ENCODE data around the gene TEDC2. TPM values are rescaled to one million over a fixed set of nuclear protein-coding genes. Genes with fewer than 3 reads are reported as not detected.

The TEDC2 gene
- total RNA-seq, 4 donors from 2014 or later = 1.8 to 7.0 TPM; not detected in 2

DNA sequence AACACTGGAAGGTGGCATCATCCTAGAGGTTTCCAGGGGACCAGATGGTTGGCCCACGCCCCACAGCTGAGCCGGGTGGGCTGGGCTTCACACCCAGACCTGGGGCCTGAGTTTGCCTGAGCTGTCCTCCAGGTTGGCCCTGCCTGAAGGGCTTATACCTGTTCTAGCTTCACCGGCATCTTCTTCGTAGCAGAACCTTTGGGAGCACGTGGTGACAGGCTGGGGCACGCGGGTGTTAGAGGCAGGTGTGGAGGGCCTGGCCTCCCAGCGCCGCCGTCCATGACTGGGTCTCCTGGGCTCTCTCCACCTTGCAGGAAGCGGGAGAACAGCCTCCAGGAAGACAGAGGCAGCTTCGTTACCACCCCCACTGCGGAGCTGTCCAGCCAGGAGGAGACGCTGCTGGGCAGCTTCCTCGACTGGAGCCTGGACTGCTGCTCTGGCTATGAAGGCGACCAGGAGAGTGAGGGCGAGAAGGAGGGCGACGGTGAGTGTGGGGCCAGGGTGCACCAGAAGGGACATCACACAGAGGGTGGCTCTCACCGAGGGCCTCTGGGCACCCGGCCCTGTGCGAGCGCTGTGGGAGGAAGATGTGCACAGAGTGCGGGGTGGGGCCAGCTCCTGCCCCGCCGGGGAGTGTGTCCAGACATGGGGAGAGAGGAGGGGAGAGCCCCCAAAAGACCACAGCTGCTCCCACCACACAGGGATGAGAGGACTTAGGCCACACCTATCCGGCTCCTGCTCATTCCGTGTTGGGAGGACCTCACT, 4.6 kb upstream of the TEDC2 start:
- TF ChIP-seq, protein P1, sequence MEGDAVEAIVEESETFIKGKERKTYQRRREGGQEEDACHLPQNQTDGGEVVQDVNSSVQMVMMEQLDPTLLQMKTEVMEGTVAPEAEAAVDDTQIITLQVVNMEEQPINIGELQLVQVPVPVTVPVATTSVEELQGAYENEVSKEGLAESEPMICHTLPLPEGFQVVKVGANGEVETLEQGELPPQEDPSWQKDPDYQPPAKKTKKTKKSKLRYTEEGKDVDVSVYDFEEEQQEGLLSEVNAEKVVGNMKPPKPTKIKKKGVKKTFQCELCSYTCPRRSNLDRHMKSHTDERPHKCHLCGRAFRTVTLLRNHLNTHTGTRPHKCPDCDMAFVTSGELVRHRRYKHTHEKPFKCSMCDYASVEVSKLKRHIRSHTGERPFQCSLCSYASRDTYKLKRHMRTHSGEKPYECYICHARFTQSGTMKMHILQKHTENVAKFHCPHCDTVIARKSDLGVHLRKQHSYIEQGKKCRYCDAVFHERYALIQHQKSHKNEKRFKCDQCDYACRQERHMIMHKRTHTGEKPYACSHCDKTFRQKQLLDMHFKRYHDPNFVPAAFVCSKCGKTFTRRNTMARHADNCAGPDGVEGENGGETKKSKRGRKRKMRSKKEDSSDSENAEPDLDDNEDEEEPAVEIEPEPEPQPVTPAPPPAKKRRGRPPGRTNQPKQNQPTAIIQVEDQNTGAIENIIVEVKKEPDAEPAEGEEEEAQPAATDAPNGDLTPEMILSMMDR (IDR thresholded peaks at IDR 0.05) = no peak
- TF ChIP-seq POLR2A (IDR thresholded peaks at IDR 0.05) = no peak
- intact Hi-C loops (cut with DNase I; ENCODE audit: low total_unique reads) = no loop called here
- Histone ChIP-seq H3K27me3 (no peaks in the 10 kb centered on the region), H3K36me3 (no peaks in the 10 kb centered on the region), H3K27ac (no peak overlapping the region), H3K4me1 (peaks cover 0 to 3% of the 10 kb centered on the region in 2 donors), H3K9me3 (no peaks in the 10 kb centered on the region), H3K4me3 (no peak overlapping the region)
- no peak for DNase-seq

DNA sequence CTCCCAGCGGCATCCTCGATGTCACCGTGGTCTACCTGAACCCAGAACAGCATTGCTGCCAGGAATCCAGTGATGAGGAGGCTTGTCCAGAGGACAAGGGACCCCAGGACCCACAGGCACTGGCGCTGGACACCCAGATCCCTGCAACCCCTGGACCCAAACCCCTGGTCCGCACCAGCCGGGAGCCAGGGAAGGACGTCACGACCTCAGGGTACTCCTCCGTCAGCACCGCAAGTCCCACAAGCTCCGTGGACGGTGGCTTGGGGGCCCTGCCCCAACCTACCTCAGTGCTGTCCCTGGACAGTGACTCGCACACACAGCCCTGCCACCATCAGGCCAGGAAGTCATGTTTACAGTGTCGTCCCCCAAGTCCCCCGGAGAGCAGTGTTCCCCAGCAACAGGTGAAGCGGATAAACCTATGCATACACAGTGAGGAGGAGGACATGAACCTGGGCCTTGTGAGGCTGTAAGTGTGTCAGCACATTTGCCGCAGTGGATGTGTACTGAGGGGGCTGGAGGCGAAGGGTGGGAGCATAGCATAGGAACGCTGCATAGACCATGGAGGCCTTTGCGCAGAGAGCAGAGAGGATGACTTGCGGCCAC, 3.3 kb upstream of the TEDC2 start:
- no peaks in the 10 kb centered on the region for H3K9me3 ChIP-seq
- TF ChIP-seq, protein P1 (IDR thresholded peaks at IDR 0.05) = no peak
- no peaks in the 10 kb centered on the region for H3K36me3 ChIP-seq
- no peak overlapping the region for H3K4me3 ChIP-seq
- H3K27me3 ChIP-seq = no peaks in the 10 kb centered on the region
- DNase-seq = no peak
- H3K4me1 ChIP-seq = peaks cover 0 to 6% of the 10 kb centered on the region in 2 donors
- no peak overlapping the region for H3K27ac ChIP-seq
- intact Hi-C loops (cut with DNase I; ENCODE audit: low total_unique reads) = no loop called here

DNA sequence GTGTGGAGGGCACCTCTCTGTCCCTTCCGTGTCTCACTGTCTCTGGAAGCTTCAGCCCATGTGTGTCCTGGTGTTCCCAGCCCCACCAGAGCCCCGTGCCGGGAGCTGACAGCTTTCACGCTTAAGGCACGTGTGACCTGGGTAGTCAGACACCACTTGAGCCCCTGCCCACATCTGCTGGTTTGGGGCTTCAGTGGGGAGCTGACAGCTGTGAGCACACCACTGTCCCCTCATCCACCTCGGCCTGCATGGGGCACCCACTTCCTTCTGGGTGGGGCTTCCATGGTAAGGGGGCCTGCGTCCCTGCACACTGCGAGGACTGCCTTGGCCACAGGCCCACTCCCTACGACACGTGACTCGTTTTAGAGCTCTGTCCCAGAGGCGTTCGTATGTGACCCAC, 2.6 kb upstream of the TEDC2 start:
- Histone ChIP-seq H3K4me1 (peaks cover 0 to 6% of the 10 kb centered on the region in 2 donors), H3K27me3 (no peaks in the 10 kb centered on the region), H3K36me3 (no peaks in the 10 kb centered on the region), H3K9me3 (no peaks in the 10 kb centered on the region), H3K27ac (no peak overlapping the region), H3K4me3 (no peak overlapping the region)
- DNase-seq = no peak
- intact Hi-C loops (cut with DNase I; ENCODE audit: low total_unique reads) = no loop called here
- no peak for TF ChIP-seq POLR2A (IDR thresholded peaks at IDR 0.05)
- TF ChIP-seq, protein P1 (IDR thresholded peaks at IDR 0.05) = no peak

DNA sequence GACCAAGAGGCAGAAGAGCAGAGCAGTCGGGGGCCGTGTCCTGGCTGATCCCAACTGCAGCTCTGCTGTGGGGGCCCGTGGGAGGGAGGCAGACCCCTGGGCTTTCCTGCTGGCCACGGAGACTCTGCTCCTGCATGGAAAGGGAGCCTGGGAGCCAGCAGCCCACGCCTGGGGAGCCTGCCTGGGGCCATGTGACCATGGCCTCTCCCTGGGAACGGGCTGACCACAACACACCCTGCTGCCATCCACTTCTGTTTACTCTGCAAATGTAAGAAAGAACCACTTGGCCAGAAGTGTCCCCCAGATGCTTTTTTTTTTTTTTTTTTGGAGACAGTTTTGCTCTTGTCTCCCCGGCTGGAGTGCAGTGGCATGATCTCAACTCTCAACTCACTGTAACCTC, 2.0 kb upstream of the TEDC2 start:
- intact Hi-C loops (cut with DNase I; ENCODE audit: low total_unique reads) = no loop called here
- TF ChIP-seq POLR2A (IDR thresholded peaks at IDR 0.05) = no peak
- TF ChIP-seq, protein P1 (IDR thresholded peaks at IDR 0.05) = no peak
- peaks cover 0 to 6% of the 10 kb centered on the region in 2 donors for H3K4me1 ChIP-seq
- no peak overlapping the region for H3K4me3 ChIP-seq
- no peaks in the 10 kb centered on the region for H3K27me3 ChIP-seq
- H3K27ac ChIP-seq = no peak overlapping the region
- DNase-seq = no peak
- no peaks in the 10 kb centered on the region for H3K36me3 ChIP-seq
- no peaks in the 10 kb centered on the region for H3K9me3 ChIP-seq

DNA sequence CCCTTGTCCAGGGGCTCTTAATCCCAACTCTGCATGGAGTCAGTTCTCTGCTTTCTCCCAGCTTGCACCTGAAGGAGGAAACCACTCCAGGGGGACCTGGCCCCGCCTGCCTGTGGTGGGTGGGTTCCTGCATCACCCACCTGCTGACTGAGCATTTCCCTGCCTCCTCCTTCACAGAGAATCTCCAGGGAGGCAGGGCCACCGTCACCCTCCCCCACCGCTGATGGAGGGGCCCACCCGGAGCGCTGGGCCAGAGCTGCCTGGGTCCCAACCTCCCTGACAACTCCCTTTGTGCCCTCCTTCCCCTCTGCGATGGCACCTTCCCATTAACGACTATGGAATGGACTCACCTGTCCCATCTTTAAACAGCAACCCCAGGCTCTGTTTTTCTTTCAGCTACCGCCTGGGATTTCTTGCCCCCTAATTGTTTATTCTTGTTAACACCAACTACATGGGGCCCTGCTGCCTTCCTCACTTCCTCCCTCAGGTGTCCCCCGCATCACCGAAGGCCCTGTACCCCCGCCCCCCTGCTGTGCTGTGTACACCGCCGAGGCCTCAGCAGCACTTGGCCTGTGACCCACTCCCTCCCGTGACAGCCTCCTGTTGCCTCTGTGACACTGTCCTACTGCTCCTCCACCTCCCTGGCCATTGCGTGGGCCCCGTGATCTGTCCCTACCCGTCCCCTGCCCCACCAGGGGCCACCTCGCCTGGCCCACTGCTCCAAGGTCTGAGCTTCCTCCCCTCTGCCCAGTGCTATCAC, 842 bp upstream of the TEDC2 start:
- H3K36me3 ChIP-seq = no peaks in the 10 kb centered on the region
- TF ChIP-seq, protein P1 (IDR thresholded peaks at IDR 0.05) = no peak
- no peak for TF ChIP-seq POLR2A (IDR thresholded peaks at IDR 0.05)
- no peaks in the 10 kb centered on the region for H3K9me3 ChIP-seq
- peak overlapping the region; percentile 46 to 56 for H3K4me3 ChIP-seq
- H3K27me3 ChIP-seq = no peaks in the 10 kb centered on the region
- intact Hi-C loops (cut with DNase I; ENCODE audit: low total_unique reads) = no loop called here
- peak overlapping the region; percentile 26 to 34 for H3K27ac ChIP-seq
- H3K4me1 ChIP-seq = peaks cover 0 to 6% of the 10 kb centered on the region in 2 donors
- no peak for DNase-seq

Data from uterus (tissue), 4 donors.